SU-DHL-6 (cell line): ENCODE data around the gene B3GALT6.

Experiments used
- H2AFZ ChIP-seq: fragments of 200-600 bp; sonication (generic); 2 replicates; pipeline ENCODE4 v1.6.1; 2014; ENCODE audit warnings: low read depth, mild to moderate bottlenecking, moderate library complexity, mixed read lengths, antibody characterized with exemption, low read length; ENCODE audit not compliant: severe bottlenecking
- H3F3A ChIP-seq: fragments of 200-600 bp; shearing (Covaris generic); 2 replicates; pipeline ENCODE4 v1.6.0; 2016; ENCODE audit warnings: antibody characterized with exemption, mild to moderate bottlenecking; ENCODE audit not compliant: insufficient read depth
- H3K27ac ChIP-seq: fragments of 200-600 bp; sonication (generic); 2 replicates; pipeline ENCODE4 v1.5.1; 2016; ENCODE audit warnings: low read depth, mild to moderate bottlenecking, low read length, moderate library complexity, mixed read lengths
- H3K27me3 ChIP-seq: fragments of 200-600 bp; sonication (generic), shearing (Covaris generic); 2 replicates; pipeline ENCODE4 v1.6.0; 2014; ENCODE audit warnings: mild to moderate bottlenecking, low read length
- H3K36me3 ChIP-seq: fragments of 200-600 bp; sonication (generic); 2 replicates; pipeline ENCODE4 v1.6.1; 2014; ENCODE audit warnings: mild to moderate bottlenecking, low read length, mixed read lengths
- H3K4me2 ChIP-seq: fragments of 300-600, 200-600 bp; shearing (Covaris generic), sonication (generic); 2 replicates; pipeline ENCODE4 v1.6.0; 2014; ENCODE audit warnings: low read length, low read depth, mild to moderate bottlenecking; ENCODE audit not compliant: poor library complexity, severe bottlenecking
- H3K4me3 ChIP-seq: fragments of 200-600 bp; sonication (generic); 2 replicates; pipeline ENCODE4 v1.5.1; 2014; ENCODE audit warnings: antibody characterized with exemption, low read length, mild to moderate bottlenecking, mixed read lengths; ENCODE audit not compliant: insufficient read depth, poor library complexity, severe bottlenecking
- H3K79me2 ChIP-seq: fragments of 200-600 bp; sonication (generic); 2 replicates; pipeline ENCODE4 v1.6.1; 2014; ENCODE audit warnings: mild to moderate bottlenecking, low read length, moderate library complexity; ENCODE audit not compliant: insufficient read depth
- H3K9ac ChIP-seq: fragments of 200-600 bp; sonication (generic); 2 replicates; pipeline ENCODE4 v1.7.0; 2014; ENCODE audit warnings: mild to moderate bottlenecking, low read length
- H3K9me2 ChIP-seq: fragments of 200-600 bp; sonication (generic); replicated peaks from 2 replicates; pipeline ENCODE4 v1.6.1; 2014; ENCODE audit warnings: low read length; ENCODE audit not compliant: insufficient read depth
- H3K9me3 ChIP-seq: fragments of 200-600 bp; sonication (generic); 2 replicates; pipeline ENCODE4 v1.6.1; 2014; ENCODE audit warnings: low read length, mixed read lengths; ENCODE audit not compliant: insufficient read depth
- H4K20me1 ChIP-seq: fragments of 200-600 bp; sonication (generic); 2 replicates; pipeline ENCODE4 v1.6.1; 2014; ENCODE audit warnings: low read depth, mild to moderate bottlenecking, antibody characterized with exemption, low read length, moderate library complexity, mixed read lengths
- EZH2phosphoT487 ChIP-seq: fragments of 200-600 bp; sonication (generic), shearing (Covaris generic); conservative IDR thresholded peaks from 2 replicates; pipeline ENCODE4 v1.6.1; 2018; ENCODE audit warnings: mild to moderate bottlenecking, antibody characterized with exemption, low read length, moderate library complexity, mixed read lengths
- TF ChIP-seq, protein P1 (sequence below): fragments of 200-600 bp; sonication (generic); IDR thresholded peaks from one replicate; pipeline ENCODE4 v1.5.1; 2017; ENCODE audit warnings: antibody characterized with exemption, mild to moderate bottlenecking, low read length, moderate library complexity; ENCODE audit not compliant: insufficient read depth, poor library complexity, severe bottlenecking

B3GALT6 gene

DNA sequence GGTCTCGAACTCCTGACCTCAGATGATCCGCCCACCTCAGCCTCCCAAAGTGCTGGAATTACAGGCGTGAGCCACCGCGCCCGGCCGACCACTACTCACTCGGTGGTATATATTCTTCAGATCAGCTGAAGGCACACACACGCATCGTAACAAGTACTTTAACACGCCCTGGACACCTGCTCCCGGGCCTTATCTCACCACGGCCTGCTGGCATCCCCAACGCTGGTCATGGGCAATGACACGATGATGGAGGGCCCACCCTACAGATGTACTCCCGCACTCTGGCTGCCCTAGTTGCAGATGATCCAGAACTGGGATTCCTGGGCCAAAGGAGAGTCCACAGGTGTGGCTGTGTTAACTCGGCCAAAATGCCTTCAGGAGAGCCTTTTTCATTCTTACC, 30.0 kb downstream of the B3GALT6 start:
- Histone ChIP-seq H3K9ac (no peak overlapping the region), H3K4me2 (no peak overlapping the region)

DNA sequence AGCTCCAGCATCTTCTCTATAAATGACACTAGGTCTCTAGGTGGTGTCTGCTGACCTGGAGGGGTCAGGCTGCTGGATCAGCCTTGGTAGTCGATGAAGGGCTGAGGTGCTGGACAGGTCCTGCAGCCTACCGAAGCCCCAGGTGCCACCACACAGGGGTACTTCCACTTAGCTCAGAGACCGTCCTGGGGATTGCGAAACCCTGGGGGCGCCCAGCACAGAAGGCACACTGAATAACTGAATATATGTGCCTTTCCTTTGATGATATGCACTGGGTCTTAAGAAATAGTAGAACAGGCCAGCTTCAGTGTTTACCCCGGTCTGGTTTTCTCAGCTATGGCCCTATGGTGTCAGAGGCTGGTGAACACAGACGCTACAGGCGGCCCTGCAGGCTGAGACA, 30.7 kb downstream of the B3GALT6 start:
- no peaks in the 10 kb centered on the region for H3K9me2 ChIP-seq
- H3K27me3 ChIP-seq: no peaks in the 10 kb centered on the region
- H3K27ac ChIP-seq: no peak overlapping the region
- TF ChIP-seq, protein P1, sequence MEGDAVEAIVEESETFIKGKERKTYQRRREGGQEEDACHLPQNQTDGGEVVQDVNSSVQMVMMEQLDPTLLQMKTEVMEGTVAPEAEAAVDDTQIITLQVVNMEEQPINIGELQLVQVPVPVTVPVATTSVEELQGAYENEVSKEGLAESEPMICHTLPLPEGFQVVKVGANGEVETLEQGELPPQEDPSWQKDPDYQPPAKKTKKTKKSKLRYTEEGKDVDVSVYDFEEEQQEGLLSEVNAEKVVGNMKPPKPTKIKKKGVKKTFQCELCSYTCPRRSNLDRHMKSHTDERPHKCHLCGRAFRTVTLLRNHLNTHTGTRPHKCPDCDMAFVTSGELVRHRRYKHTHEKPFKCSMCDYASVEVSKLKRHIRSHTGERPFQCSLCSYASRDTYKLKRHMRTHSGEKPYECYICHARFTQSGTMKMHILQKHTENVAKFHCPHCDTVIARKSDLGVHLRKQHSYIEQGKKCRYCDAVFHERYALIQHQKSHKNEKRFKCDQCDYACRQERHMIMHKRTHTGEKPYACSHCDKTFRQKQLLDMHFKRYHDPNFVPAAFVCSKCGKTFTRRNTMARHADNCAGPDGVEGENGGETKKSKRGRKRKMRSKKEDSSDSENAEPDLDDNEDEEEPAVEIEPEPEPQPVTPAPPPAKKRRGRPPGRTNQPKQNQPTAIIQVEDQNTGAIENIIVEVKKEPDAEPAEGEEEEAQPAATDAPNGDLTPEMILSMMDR: no peak
- no peak for TF ChIP-seq EZH2phosphoT487
- H3K4me2 ChIP-seq: no peak overlapping the region
- no peaks in the 10 kb centered on the region; the same call in none of the 2 replicates for H3K79me2 ChIP-seq
- no peaks in the 10 kb centered on the region for H4K20me1 ChIP-seq
- no peaks in the 10 kb centered on the region for H3K36me3 ChIP-seq
- no peak overlapping the region for H3K9ac ChIP-seq
- H3K4me3 ChIP-seq: no peak overlapping the region
- no peaks in the 10 kb centered on the region for H3K9me3 ChIP-seq
- no peak overlapping the region for H2AFZ ChIP-seq
- H3F3A ChIP-seq: no peaks in the 10 kb centered on the region

More for the DNA sequence above, 30.0 kb downstream of the B3GALT6 start:
- H3K27me3 ChIP-seq: no peaks in the 10 kb centered on the region
- no peaks in the 10 kb centered on the region for H3K9me3 ChIP-seq
- no peaks in the 10 kb centered on the region; the same call in none of the 2 replicates for H3K79me2 ChIP-seq
- no peaks in the 10 kb centered on the region for H3K9me2 ChIP-seq
- no peak overlapping the region for H2AFZ ChIP-seq
- no peak for TF ChIP-seq EZH2phosphoT487
- TF ChIP-seq, protein P1: no peak
- no peaks in the 10 kb centered on the region for H3F3A ChIP-seq
- no peak overlapping the region for H3K4me3 ChIP-seq
- H3K27ac ChIP-seq: no peak overlapping the region
- no peaks in the 10 kb centered on the region for H4K20me1 ChIP-seq
- H3K36me3 ChIP-seq: no peaks in the 10 kb centered on the region

DNA sequence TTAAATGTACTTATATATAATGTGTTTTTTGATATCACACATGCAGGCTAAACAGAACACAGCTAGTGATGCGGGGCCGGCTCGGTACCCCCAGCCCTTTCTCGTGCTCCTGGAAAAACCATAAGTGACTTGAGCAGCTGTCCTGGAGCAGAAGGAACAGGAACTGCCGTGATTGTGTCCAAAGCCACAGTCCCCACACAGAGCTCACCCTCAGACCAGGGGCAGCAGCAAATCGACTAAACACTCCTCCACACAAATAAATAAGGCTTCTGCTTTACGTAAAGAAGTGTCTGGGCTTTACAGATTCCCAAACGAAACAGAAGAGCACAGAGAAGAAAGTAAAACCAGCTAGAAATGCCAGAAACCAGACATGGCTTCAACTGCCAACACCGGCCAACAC, 32.0 kb downstream of the B3GALT6 start:
- H3K9me3 ChIP-seq: no peaks in the 10 kb centered on the region
- H3K4me3 ChIP-seq: no peak overlapping the region
- no peaks in the 10 kb centered on the region for H4K20me1 ChIP-seq
- H3K27ac ChIP-seq: no peak overlapping the region
- H3K36me3 ChIP-seq: no peaks in the 10 kb centered on the region
- no peaks in the 10 kb centered on the region for H3K9me2 ChIP-seq
- no peak overlapping the region for H3K4me2 ChIP-seq
- H3K9ac ChIP-seq: no peak overlapping the region
- H3K79me2 ChIP-seq: peaks cover 7% of the 10 kb centered on the region
- H3F3A ChIP-seq: no peaks in the 10 kb centered on the region
- no peaks in the 10 kb centered on the region for H3K27me3 ChIP-seq
- H2AFZ ChIP-seq: no peak overlapping the region
- TF ChIP-seq, protein P1: no peak
- TF ChIP-seq EZH2phosphoT487: no peak

DNA sequence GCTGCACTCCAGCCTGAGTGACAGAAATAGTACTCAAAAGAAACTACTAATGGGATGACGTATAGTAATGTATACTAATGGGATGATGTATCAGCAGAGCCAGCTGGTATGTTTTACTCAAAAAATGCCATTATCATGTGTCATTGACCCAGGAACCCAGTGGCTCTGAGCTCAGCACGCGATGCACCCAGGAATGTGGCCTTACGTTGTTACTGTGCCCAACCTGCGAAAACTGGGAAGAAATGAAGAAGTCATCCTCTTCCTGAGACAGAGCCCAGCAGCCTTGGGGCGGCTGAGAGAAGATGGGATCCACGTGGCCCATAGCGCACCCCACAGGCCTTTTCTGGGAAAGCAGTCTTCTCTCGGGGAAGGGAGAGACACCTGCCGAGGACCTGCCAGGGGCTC, 32.8 kb downstream of the B3GALT6 start:
- Histone ChIP-seq H3K9me2 (no peaks in the 10 kb centered on the region), H3K27ac (no peak overlapping the region), H3F3A (no peaks in the 10 kb centered on the region), H3K4me3 (no peak overlapping the region), H3K79me2 (peaks cover 10% of the 10 kb centered on the region), H3K9me3 (no peaks in the 10 kb centered on the region), H2AFZ (no peak overlapping the region), H4K20me1 (no peaks in the 10 kb centered on the region), H3K9ac (no peak overlapping the region), H3K4me2 (no peak overlapping the region), H3K27me3 (no peaks in the 10 kb centered on the region), H3K36me3 (no peaks in the 10 kb centered on the region)
- TF ChIP-seq, protein P1: no peak
- TF ChIP-seq EZH2phosphoT487: no peak
